Stimulated activated CD4-positive, alpha-beta T cell treated with anti-CD3 and anti-CD28 coated beads, Interleukin-15, amount 100 ng/mL, for 48 hours (primary cell): Measurements from ENCODE around the gene FTL.
"Not testable (repeated sequence)": the region's sequence is repeated elsewhere in the genome, so short reads cannot be mapped to it uniquely, and the experiment has no call there.

ENCODE experiments used
- DNase-seq, 2 donors: peaks; one replicate each; pipeline ENCODE4 v3.0.0-alpha.2; 2020; ENCODE audit warnings: low read depth in 2 of 2

FTL gene

DNA sequence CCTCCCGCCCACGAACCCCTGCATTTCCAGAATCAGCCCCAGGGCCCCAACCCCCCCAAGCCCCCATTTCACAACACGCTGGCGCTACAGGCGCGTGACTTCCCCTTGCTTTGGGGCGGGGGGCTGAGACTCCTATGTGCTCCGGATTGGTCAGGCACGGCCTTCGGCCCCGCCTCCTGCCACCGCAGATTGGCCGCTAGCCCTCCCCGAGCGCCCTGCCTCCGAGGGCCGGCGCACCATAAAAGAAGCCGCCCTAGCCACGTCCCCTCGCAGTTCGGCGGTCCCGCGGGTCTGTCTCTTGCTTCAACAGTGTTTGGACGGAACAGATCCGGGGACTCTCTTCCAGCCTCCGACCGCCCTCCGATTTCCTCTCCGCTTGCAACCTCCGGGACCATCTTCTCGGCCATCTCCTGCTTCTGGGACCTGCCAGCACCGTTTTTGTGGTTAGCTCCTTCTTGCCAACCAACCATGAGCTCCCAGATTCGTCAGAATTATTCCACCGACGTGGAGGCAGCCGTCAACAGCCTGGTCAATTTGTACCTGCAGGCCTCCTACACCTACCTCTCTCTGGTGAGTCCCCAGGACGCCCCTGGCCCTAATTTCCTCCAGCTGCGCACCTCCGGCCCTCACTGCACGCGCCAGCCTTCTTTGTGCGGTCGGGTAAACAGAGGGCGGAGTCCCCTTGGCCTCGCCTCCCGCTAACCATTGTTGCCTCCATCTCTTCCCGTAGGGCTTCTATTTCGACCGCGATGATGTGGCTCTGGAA is at the start of gene FTL:
Gene FTL, plus strand, starts transcription at position 270 of the 766 bp plus-strand sequence. Its CDS starts 199 bp downstream, at position 469.
- peak; percentile 87 to 91 for DNase-seq

DNA sequence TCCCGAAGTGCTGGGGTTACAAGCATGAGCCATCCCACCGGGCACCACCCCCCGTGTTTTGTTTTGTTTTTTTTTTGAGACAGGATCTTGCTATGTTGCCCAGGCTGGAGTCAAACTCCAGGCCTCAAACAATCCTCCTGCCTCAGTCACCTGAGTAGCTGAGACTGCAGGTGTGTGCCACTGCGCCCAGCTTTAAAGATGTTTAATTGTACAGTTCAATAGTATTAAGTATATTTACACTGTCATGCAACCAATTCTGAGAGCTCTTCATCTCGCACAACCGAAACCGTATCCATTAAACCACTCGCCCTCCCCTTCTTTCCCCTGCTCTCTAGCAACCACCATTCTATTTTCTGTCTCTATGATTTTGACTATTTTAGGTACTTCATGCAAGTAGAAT is 49.4 kb upstream of the FTL start:
- no peak for DNase-seq

DNA sequence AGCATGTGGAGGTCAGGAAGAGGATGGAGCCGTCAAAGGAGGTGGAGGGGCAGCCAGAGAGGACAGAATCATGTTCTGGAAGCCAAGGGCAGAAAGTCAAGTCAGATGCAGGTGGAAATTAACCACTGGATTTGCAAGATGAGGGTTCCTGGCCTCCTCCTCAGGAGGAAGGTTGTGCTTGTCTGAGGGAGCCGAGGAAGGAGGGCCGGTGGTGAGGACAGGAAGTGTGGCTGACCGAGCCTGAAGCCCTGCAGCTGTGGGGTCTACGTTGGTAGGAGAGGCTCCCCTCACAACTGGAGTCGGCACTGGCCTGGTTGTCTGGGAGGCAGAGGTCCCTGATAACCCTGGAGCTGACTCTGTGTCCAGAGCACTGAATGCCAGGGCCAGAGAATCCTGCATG is 47.0 kb upstream of the FTL start:
- no peak for DNase-seq

DNA sequence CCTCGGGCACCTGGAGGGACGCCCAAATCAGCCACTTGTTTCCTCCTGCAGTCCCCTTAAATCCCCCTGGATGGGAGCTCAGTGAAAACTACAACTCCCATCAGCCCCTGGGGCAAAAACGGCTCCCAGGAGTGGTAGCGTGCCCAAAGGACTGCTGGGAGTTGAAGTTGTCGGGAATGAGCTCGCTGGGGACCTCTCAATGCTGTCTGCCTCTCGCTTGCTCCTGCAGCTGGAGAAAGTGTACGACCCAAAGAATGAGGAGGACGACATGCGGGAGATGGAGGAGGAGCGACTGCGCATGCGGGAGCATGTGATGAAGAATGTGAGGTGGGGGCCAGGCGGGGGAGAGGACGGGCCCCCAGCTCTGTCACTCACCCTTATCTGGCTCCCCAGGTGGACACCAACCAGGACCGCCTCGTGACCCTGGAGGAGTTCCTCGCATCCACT is 46.3 kb upstream of the FTL start:
- DNase-seq, result no peak

DNA sequence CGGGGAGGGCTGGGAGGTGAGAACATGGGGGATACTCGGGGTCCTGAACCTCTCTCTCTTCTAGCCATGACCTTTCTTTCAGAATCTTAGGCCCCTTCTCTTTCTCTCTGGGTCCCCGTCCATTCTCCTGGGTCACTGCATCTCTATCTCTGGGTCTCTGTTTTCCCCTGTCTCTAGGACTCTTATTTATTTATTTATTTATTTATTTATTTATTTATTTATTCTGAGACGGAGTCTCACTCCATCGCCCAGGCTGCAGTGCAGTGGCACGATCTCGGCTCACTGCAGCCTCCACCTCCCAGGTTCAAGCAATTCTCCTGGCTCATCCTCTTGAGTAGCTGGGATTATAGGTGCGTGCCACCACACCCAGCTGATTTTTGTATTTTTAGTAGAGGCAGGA is 45.8 kb upstream of the FTL start:
- DNase-seq, result not testable (repeated sequence)

DNA sequence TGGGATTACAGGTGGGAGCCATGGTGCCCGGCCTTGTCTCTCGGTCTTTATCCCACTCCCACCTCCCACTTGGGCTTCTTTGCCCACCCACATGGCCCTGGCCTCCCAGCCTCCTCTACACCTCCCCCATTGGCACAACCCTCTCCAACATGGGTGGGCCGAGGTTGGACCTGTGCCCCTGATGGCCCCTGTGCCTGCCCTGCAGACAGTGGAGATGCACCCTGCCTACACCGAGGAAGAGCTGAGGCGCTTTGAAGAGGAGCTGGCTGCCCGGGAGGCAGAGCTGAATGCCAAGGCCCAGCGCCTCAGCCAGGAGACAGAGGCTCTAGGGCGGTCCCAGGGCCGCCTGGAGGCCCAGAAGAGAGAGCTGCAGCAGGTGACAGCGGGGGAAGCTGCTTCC is 44.2 kb upstream of the FTL start:
- DNase-seq, result no peak

DNA sequence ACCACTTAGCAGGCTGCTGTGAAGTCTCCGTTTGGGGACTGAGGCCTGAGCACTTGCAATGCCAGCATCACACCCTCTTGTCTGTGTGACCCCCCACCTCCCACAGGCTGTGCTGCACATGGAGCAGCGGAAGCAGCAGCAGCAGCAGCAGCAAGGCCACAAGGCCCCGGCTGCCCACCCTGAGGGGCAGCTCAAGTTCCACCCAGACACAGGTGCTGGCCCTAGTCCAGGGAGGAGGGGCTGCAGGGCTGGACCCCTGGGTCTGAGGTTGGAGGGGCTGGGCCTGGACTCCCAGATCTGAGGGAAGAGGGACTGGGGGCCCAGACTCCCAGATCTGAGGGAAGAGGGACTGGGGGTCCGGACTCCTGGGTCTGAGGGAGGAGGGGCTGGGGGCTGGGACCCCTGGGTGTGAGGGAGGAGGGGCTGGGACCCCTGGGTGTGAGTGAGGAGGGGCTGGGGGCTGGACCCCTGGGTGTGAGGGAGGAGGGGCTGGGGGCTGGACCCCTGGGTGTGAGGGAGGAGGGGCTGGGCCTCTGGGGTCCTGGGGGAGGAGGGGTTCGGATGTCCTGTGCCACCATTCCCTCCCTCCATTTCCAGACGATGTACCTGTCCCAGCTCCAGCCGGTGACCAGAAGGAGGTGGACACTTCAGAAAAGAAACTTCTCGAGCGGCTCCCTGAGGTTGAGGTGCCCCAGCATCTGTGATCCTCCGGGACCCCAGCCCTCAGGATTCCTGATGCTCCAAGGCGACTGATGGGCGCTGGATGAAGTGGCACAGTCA is 43.2 kb upstream of the FTL start:
- no peak for DNase-seq

DNA sequence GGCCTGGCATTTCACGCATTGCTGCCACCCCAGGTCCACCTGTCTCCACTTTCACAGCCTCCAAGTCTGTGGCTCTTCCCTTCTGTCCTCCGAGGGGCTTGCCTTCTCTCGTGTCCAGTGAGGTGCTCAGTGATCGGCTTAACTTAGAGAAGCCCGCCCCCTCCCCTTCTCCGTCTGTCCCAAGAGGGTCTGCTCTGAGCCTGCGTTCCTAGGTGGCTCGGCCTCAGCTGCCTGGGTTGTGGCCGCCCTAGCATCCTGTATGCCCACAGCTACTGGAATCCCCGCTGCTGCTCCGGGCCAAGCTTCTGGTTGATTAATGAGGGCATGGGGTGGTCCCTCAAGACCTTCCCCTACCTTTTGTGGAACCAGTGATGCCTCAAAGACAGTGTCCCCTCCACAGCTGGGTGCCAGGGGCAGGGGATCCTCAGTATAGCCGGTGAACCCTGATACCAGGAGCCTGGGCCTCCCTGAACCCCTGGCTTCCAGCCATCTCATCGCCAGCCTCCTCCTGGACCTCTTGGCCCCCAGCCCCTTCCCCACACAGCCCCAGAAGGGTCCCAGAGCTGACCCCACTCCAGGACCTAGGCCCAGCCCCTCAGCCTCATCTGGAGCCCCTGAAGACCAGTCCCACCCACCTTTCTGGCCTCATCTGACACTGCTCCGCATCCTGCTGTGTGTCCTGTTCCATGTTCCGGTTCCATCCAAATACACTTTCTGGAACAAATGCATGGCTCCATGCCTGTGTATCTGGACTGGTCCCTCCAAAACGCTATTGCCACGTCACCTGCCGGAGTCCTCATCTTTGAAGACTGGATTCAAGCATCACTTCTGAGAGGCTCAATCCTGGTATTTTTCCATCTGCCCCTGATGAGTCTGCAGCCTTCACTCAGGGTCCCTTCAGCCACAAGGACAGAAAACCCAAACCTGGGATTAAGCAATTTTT is 42.3 kb upstream of the FTL start:
- no peak for DNase-seq

DNA sequence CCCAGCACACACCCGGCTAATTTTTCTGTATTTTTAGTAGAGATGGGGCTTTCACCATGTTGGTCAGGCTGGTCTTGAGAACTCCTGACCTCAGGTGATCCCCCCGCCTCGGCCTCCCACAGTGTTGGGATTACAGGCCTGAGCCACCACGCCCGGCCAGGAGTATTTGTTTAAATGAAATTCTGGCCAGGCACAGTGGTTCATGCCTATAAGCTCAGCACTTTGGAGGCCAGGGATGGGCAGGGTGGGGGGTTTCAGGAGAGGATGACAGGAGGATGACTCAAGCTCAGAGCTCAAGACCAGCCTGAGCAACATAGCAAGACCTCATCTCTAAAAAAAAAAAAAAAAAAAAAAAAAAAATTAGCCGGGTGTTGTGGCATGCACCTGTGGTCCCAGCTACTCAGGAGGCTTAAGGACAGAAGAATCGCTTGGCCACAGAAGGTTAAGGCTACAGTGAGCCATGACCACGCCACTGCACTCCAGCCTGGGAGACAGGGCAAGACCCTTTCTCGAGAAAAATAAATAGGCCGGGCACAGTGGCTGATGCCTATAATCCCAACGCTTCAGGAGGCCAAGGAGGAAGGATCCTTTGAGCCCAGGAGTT is 39.8 kb upstream of the FTL start:
- no peak for DNase-seq

DNA sequence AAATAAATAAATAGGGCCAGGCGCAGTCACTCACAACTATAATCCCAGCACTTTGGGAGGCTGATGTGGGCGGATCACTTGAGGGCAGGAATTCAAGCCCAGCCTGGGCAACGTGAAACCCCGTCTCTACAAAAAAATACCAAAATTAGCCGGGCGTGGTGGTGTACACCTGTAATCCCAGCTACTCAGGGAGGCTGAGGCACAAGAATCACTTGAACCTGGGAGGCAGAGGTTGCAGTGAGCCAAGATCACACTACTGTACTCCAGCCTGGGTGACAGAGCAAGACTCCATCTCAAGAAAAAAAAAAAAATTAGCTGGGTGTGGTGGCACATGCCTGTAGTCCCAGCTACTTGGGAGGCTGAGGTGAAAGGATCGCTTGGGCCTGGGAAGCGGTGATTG is 39.2 kb upstream of the FTL start:
- not testable (repeated sequence) for DNase-seq

DNA sequence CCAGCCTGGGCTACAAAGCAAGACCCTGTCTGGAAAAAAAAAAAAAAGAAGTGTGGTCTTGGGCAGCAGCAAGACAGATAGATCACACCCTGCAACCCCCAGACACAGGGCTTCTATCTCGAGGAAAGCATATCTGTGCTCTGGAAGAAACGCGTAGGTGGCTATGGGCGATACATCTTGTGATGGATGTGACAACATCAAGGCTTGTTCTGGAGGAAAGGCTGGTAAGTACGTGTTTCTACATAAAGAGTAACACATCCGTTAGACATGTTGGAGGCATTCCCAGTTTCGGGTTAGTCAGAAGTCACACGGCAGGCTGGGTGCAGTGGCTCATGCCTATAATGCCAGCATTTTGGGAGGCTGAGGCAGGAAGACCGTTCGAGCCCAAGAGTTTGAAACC is 38.2 kb upstream of the FTL start:
- DNase-seq, result peak in 1 of 2 donors; percentile 7

DNA sequence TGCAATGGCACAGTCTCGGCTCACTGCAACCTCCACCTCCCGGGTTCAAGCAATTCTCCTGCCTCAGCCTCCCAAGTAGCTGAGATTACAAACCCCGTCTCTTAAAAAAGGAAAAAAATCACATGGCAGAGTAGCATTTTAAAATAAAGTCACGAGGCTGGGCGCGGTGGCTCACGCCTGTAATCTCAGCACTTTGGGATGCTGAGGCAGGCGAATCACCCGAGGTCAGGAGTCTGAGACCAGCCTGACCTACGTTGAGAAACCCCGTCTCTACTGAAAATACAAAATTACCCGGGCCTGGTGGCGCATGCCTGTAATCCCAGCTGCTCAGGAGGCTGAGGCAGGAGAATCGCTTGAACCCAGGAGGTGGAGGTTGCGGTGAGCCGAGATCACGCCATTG is 37.4 kb upstream of the FTL start:
- DNase-seq, result not testable (repeated sequence)

DNA sequence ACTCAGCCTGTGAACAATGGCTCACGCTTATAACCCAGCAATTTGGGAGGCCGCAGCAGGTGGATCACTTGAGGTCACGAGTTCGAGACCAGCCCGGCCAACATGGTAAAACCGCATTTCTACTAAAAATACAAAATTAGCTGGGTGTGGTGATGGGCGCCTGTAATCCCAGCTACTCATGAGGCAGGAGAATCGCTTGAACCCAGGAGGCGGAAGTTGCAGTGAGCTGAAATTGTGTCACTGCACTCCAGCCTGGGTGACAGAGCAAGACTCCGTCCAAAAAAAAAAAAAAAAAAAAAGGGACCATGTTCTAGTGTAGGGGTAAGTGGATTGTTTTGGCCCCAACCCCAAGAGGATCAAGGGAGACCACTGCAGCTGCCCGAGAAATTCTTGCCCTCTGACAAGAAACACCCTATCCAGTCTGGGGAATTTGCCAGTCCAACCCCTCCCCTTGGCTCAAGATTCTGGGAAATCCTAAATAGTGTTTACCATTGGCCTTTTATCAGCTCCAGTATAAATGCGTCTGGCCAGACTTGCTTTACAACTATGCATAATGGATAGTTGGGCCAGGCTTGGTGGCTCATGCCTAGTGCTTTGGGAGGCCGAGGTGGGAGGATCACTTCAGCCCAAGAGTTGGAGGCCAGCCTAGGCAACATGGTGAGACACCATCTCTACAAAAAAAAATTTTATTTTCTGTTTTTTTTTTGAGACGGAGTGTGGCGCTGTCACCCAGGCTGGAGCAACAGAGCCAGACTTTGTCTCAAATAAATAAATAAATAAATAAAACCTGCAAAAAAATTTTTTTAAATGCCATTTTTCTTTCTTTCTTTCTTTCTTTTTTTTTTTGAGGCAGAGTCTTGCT is 36.7 kb upstream of the FTL start:
- DNase-seq, result no peak

DNA sequence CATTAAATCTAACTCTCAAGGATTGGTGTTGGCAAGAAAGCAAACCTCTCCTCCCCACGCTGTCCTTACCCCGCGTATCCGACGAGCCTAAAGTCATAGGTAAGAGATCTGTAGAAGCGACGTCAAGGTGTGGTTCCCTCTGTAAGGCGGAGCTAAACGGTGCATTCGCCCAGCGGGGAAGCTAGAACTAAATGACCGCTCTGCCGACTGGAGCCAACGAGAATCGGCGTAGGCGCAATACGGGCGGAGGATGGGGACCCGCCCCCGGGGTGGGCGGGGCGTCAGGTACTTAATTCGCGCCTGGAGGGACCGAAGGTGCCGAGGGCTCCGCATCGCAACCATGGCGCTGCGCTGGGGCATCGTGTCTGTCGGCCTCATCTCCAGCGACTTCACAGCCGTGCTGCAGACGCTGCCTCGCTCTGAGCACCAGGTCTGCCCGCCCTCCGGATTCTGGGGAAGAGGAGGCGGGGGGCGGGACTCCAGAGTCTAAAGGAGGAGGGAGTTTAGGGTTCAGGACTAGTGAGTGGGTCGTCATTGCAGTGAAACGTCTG is 31.7 kb upstream of the FTL start, which contains the start of gene DHDH:
Gene DHDH, plus strand, starts transcription at position 318 of the 551 bp plus-strand sequence. Its CDS starts 23 bp downstream, at position 341.
- peak; percentile 57 to 70 for DNase-seq

DNA sequence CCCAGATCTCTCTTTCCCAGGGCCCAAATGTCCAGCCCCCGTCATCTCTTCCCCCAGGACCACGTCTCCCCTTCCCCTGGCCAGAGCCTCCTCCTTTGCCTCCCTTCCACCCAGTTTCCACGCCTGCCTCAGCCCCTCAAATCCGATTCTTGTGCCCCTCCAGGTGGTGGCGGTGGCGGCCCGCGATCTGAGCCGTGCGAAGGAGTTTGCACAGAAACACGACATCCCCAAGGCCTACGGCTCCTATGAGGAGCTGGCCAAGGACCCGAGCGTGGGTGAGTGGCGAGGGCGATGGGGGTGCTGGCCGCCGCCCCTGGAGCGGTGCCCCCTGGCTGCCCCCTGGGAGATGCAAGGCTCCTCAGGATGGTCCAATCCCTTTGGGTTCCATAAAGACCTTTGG is 30.3 kb upstream of the FTL start:
- no peak for DNase-seq

DNA sequence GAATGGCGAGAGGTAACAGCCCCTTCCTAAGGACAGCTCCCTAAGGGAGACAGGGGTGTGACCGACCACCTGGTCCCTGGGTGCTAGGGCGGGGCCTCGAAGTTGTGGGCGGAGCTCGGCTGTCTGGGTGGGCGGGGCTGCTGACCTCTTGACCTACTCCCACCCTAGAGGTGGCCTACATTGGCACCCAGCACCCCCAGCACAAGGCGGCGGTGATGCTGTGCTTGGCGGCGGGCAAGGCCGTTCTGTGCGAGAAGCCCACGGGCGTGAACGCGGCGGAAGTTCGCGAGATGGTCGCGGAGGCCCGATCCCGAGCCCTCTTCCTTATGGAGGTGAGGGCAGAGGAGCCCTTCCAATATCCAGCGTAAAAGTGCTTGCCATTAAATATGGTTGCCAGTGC is 29.2 kb upstream of the FTL start:
- DNase-seq, result no peak

DNA sequence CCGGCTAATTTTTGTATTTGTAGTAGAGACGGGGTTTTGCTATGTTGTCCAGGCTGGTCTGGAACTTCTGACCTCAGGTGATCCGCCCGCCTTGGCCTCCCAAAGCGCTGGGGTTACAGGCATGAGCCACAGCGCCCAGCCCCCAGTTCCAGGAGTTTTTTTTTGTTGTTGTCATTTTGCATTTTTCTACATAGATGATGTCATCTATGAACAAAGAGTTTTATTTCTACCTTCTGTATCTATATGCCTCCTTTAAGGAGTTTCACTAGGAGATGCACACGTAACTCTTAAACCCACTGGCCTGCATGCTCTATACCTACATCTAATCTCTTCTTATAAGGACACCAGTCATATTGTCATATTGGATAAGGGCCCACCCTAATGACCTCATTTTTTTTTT is 26.9 kb upstream of the FTL start:
- DNase-seq, result no peak

DNA sequence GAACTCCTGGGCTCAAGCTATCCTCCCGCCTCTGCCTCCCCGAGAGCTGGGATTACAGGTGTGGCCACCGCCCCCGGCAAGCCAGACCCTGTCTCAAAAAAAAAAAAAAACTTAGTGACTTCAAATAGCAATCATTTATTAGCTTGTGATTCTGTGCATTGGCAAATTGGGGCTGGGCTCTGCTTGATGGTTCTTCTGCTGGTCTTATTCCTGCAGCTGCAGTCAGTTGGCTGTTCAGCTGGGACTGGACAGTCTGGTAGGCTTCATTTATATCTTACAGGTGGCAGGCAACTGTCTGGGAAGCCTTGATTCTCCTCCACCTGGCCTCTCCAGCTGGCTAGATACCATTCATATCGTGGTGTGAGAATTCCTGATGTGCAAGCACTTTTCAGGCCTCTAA is 24.2 kb upstream of the FTL start:
- no peak for DNase-seq

DNA sequence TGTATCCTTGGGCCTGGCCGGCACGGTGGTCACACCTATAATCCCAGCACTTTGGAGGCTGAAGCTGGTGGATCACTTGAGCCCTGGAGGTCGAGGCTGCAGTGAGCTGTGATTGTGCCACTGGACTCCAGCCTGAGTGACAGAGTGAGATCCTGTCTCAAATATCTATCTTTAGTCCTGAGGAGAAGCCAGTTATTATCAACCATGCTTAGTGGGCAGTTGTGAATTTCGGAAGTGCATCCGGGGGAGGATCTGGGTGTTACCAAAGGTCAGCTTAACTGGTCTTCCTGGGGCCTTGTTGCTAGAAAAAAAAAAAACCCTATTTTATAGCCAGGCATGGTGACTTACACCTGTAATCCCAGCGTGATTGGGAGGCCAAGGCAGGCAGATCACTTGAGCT is 22.0 kb upstream of the FTL start:
- DNase-seq, result no peak

DNA sequence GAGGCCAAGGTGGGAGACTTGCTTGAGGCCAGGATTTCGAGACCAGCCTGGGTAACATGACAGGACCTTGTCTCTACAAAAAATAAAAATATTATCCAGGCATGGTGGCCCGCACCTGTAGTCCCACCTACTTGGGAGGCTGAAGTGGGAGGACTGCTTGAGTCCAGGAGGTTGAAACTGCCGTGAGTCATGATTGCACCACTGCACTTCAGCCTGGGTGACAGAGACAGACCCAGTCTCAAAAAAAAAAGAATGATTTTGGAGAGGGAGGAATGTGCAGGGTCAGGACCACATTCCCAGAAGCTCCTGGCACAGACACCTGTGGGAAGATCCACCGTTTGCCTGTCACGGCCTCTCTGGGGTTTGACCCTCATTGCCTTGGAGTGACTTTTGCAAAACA is 19.7 kb upstream of the FTL start:
- no peak for DNase-seq
